H7 (cell line): ENCODE measurements around the gene EP400. TPM values are rescaled to one million over a fixed set of nuclear protein-coding genes. Genes with fewer than 3 reads are reported as not detected.

ENCODE experiments used
- DNase-seq: peaks from one replicate; pipeline ENCODE4 v3.0.0; 2012
- H3K27me3 ChIP-seq: 2 replicates; pipeline ENCODE4 v1.6.0; 2011; ENCODE audit warnings: mild to moderate bottlenecking, low read length; ENCODE audit not compliant: control insufficient read depth, insufficient read depth
- H3K36me3 ChIP-seq: replicated peaks from 2 replicates; pipeline ENCODE4 v1.5.1; 2011; ENCODE audit warnings: low read length; ENCODE audit not compliant: control insufficient read depth, insufficient read depth
- H3K4me3 ChIP-seq: 2 replicates; pipeline ENCODE4 v1.5.1; 2011; ENCODE audit warnings: low read depth, mild to moderate bottlenecking, control low read depth, low read length, moderate library complexity; ENCODE audit not compliant: insufficient read depth
- total RNA-seq: library from RNA; depleted of rRNA; stranded (reverse); fragments of >200 nt; shearing (Covaris generic); gene quantifications from 2 replicates; pipeline ENCODE4 v1.2.3, GENCODE V29; 2014; rRNA removed

The EP400 gene
- 7.4 and 9.9 TPM in 2 replicates for total RNA-seq

- peak; percentile 99 for DNase-seq
- H3K4me3 ChIP-seq, result peak within 1 kb of the TSS; percentile 91
- no peaks in the 10 kb centered on the region for H3K27me3 ChIP-seq
- H3K36me3 ChIP-seq, result peaks cover 1% of the 10 kb centered on the region; the same call in 1 of the 2 replicates
Measured at GRCh38 chr12:131949431-131950181, at the start of gene EP400. TSS of gene EP400 (plus strand) at chr12:131949942. CDS start at chr12:131960620, 10,678 bp downstream.

- H3K36me3 ChIP-seq, result peaks cover 4% of the 10 kb centered on the region
- H3K27me3 ChIP-seq, result no peaks in the 10 kb centered on the region
- H3K4me3 ChIP-seq, result no peak overlapping the region
- peak; percentile 63 for DNase-seq
Measured at GRCh38 chr12:131900397-131900796, 49.3 kb upstream of the EP400 start.

- Histone ChIP-seq H3K27me3 (no peaks in the 10 kb centered on the region), H3K36me3 (peaks cover 3% of the 10 kb centered on the region), H3K4me3 (no peak overlapping the region)
- peak; percentile 76 for DNase-seq
Measured at GRCh38 chr12:131901431-131902331, 48.1 kb upstream of the EP400 start.

- H3K27me3 ChIP-seq, result no peaks in the 10 kb centered on the region
- H3K4me3 ChIP-seq, result no peak overlapping the region
- no peak for DNase-seq
- H3K36me3 ChIP-seq, result no peaks in the 10 kb centered on the region
Measured at GRCh38 chr12:131902332-131903241, 47.2 kb upstream of the EP400 start.

GRCh38 chr12:131903270-131904255, 46.2 kb upstream of the EP400 start:
- DNase-seq, result no peak
- no peak overlapping the region for H3K4me3 ChIP-seq
- H3K36me3 ChIP-seq, result no peaks in the 10 kb centered on the region
- H3K27me3 ChIP-seq, result no peaks in the 10 kb centered on the region

GRCh38 chr12:131904346-131904745, 45.4 kb upstream of the EP400 start:
- no peak for DNase-seq
- H3K27me3 ChIP-seq, result no peaks in the 10 kb centered on the region
- H3K4me3 ChIP-seq, result no peak overlapping the region
- no peaks in the 10 kb centered on the region; the same call in 1 of the 2 replicates for H3K36me3 ChIP-seq

GRCh38 chr12:131905081-131905629, 44.6 kb upstream of the EP400 start:
- Histone ChIP-seq H3K36me3 (no peaks in the 10 kb centered on the region; the same call in 1 of the 2 replicates), H3K27me3 (no peaks in the 10 kb centered on the region), H3K4me3 (no peak overlapping the region)
- DNase-seq, result no peak

GRCh38 chr12:131905630-131906091, 44.1 kb upstream of the EP400 start:
- Histone ChIP-seq H3K27me3 (no peaks in the 10 kb centered on the region), H3K36me3 (peaks cover 2% of the 10 kb centered on the region), H3K4me3 (no peak overlapping the region)
- no peak for DNase-seq

GRCh38 chr12:131907379-131908091, 42.2 kb upstream of the EP400 start:
- Histone ChIP-seq H3K4me3 (no peak overlapping the region), H3K27me3 (no peaks in the 10 kb centered on the region), H3K36me3 (peaks cover 13% of the 10 kb centered on the region)
- no peak for DNase-seq

GRCh38 chr12:131908092-131909080, 41.4 kb upstream of the EP400 start:
- Histone ChIP-seq H3K36me3 (peaks cover 13% of the 10 kb centered on the region), H3K27me3 (no peaks in the 10 kb centered on the region), H3K4me3 (no peak overlapping the region)
- DNase-seq, result no peak

- Histone ChIP-seq H3K36me3 (peaks cover 16% of the 10 kb centered on the region), H3K4me3 (no peak overlapping the region), H3K27me3 (no peaks in the 10 kb centered on the region)
- DNase-seq, result no peak
Measured at GRCh38 chr12:131909081-131909751, 40.5 kb upstream of the EP400 start.
